Measurements from ENCODE around the gene TENM4. TPM values are rescaled to one million over a fixed set of nuclear protein-coding genes. Genes with fewer than 3 reads are reported as not detected.

The TENM4 gene
- total RNA-seq, 4 donors from 2014 or later, result 7.7 to 39.3 (median 16.1) TPM

DNA sequence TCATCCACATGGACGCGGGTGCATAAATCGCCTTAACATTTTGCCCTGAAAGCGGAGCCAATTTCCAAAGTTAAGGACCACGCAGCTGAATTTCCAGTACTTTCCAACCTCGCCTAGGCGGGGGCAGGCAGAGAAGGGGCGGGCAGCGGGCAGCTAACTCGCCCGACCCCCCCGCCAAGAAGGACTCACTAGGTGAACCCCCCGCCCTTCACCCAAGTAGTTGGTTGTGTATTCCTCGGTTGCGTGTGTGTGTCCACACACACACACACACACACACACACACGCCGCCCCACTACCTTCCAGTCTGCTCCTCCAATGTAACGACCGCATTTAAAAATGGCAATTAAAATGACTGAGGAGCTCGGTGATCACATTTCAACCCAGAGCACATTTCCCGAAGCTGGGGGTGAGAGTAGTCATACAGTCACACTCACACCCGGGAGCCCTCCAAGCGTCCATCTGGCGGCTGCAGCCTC, 1.4 kb downstream of the TENM4 start:
- TF ChIP-seq POLR2A (IDR thresholded peaks at IDR 0.05) (no peak), CTCF (IDR thresholded peaks at IDR 0.05) (no peak)
- WGBS, 2 donors, result 0% methylated on average over 6 of the region's 24 CpGs; no CpG with 5 or more reads in 1 of the 2 donors
- peaks cover 21 to 68% (median 31%) of the 10 kb centered on the region in 3 donors for H3K4me1 ChIP-seq

GRCh38 chr11:79438631-79439409, 2.0 kb downstream of the TENM4 start:
- TF ChIP-seq POLR2A (IDR thresholded peaks at IDR 0.05), result no peak
- TF ChIP-seq CTCF (IDR thresholded peaks at IDR 0.05), result no peak
- Histone ChIP-seq H3K4me1 (peaks cover 21 to 73% (median 36%) of the 10 kb centered on the region in 3 donors), H3K27me3 (peaks cover 0 to 96% (median 7%) of the 10 kb centered on the region in 4 donors), H3K27ac (peak overlapping the region; percentile 75 to 87 (median 84)), H3K4me3 (peak overlapping the region; percentile 44 to 74 (median 65)), H3K36me3 (no peaks in the 10 kb centered on the region), H3K9me3 (no peaks in the 10 kb centered on the region)
- DNase-seq, result no peak
- 0 to 2% methylated on average over 8 to 25 of the region's 41 CpGs for WGBS, 2 donors
- intact Hi-C loops (cut with DNase I), result no loop called here

More for the DNA sequence above, 1.4 kb downstream of the TENM4 start:
- Histone ChIP-seq H3K27ac (peak overlapping the region; percentile 75 to 87 (median 84)), H3K9me3 (no peaks in the 10 kb centered on the region), H3K4me3 (peak overlapping the region; percentile 44 to 74 (median 65)), H3K36me3 (no peaks in the 10 kb centered on the region), H3K27me3 (peaks cover 0 to 93% (median 7%) of the 10 kb centered on the region in 4 donors)
- DNase-seq, result no peak
- intact Hi-C loops (cut with DNase I), result no loop called here

- TF ChIP-seq CTCF (IDR thresholded peaks at IDR 0.05) (no peak), POLR2A (IDR thresholded peaks at IDR 0.05) (peak in 2 of 4 donors; percentile 30 to 37)
- no peak for DNase-seq
- Histone ChIP-seq H3K4me1 (peaks cover 21 to 73% (median 36%) of the 10 kb centered on the region in 3 donors), H3K27me3 (peaks cover 0 to 96% (median 7%) of the 10 kb centered on the region in 4 donors), H3K4me3 (peak overlapping the region; percentile 44 to 74 (median 65)), H3K9me3 (no peaks in the 10 kb centered on the region), H3K27ac (peak overlapping the region; percentile 75 to 87 (median 84)), H3K36me3 (no peaks in the 10 kb centered on the region)
- WGBS, 2 donors, result 1 to 14% methylated on average over 16 to 29 of the region's 31 CpGs
- intact Hi-C loops (cut with DNase I), result no loop called here
Measured at GRCh38 chr11:79437981-79438630, 2.7 kb downstream of the TENM4 start.

GRCh38 chr11:79437278-79437980, 3.4 kb downstream of the TENM4 start:
- no peak for TF ChIP-seq CTCF (IDR thresholded peaks at IDR 0.05)
- intact Hi-C loops (cut with DNase I), result no loop called here
- DNase-seq, result no peak
- H3K4me1 ChIP-seq, result peaks cover 21 to 73% (median 36%) of the 10 kb centered on the region in 3 donors
- WGBS, 2 donors, result 4% methylated on average over 5 of the region's 74 CpGs; no CpG with 5 or more reads in 1 of the 2 donors
- H3K9me3 ChIP-seq, result no peaks in the 10 kb centered on the region
- peaks cover 0 to 94% (median 7%) of the 10 kb centered on the region in 4 donors for H3K27me3 ChIP-seq
- no peaks in the 10 kb centered on the region for H3K36me3 ChIP-seq
- peak overlapping the region; percentile 44 to 74 (median 65) for H3K4me3 ChIP-seq
- peak overlapping the region; percentile 75 to 87 (median 84) for H3K27ac ChIP-seq
